ENCODE data around the gene KLHL10. TPM values are rescaled to one million over a fixed set of nuclear protein-coding genes. Genes with fewer than 3 reads are reported as not detected.

Gene KLHL10

DNA sequence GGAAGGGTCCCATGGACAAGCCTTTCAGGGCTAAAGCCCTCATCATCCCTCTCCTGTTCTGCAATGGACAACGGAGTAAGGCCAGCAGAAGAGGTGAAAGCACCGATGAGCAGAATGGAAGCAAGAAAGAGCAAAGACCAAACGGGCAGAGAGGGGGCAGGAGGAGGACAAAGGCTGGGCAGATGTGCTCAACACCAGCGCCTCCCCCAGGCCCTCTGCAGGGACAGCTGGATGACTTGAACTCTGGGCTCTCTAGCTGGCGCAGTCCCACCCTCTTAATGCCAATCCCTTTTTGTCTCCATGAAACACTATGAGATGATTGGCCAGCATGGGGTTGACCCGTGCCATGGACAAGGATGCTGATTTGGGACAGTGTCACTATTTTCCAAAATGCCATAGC, 59.1 kb downstream of the KLHL10 start:
- H3K18ac ChIP-seq (ENCODE audit: low read length), result no peak overlapping the region
- H3K4me2 ChIP-seq (ENCODE audit: low read length), result no peak overlapping the region
- H3K27me3 ChIP-seq (ENCODE audit: insufficient read depth, low read length, poor library complexity), result no peaks in the 10 kb centered on the region
- WGBS (ENCODE audit: extremely low coverage, insufficient coverage, low lambda C conversion rate), result no CpG with 5 or more reads among the region's 6 CpGs
- DNase-seq, result no peak
- no peak overlapping the region for H3K4me3 ChIP-seq (ENCODE audit: low read length)
- H3K23ac ChIP-seq (ENCODE audit: low read length), result no peak overlapping the region
- no peak overlapping the region for H2BK120ac ChIP-seq (ENCODE audit: low read depth, low read length)
- no peak overlapping the region for H3K27ac ChIP-seq (ENCODE audit: low read depth, low read length)
- no peak overlapping the region for H3K56ac ChIP-seq (ENCODE audit: low read length)
- no peak overlapping the region for H2AK5ac ChIP-seq (ENCODE audit: low read length)
- H2BK5ac ChIP-seq (ENCODE audit: low read length), result no peak overlapping the region
- no peaks in the 10 kb centered on the region for H3K79me2 ChIP-seq (ENCODE audit: control insufficient read depth, insufficient read depth, low read length)
- no peak overlapping the region for H4K8ac ChIP-seq (ENCODE audit: low read depth, low read length)
- peaks cover 39% of the 10 kb centered on the region for H3K36me3 ChIP-seq (ENCODE audit: control insufficient read depth, insufficient read depth, low read length)
- H3K4ac ChIP-seq (ENCODE audit: low read depth, low read length), result no peak overlapping the region
- no peak overlapping the region for H3K9ac ChIP-seq (ENCODE audit: low read length)
- no peak overlapping the region for H4K5ac ChIP-seq (ENCODE audit: low read length)
- peaks cover 20% of the 10 kb centered on the region for H3K79me1 ChIP-seq (ENCODE audit: low read length)
- H3K4me1 ChIP-seq (ENCODE audit: control insufficient read depth, low read depth, low read length), result no peaks in the 10 kb centered on the region
- H2BK15ac ChIP-seq (replicated peaks; ENCODE audit: low read depth), result no peak overlapping the region

Small RNA genes lying within 50 kb of the gene (small RNA-seq; reads per million reads assigned to genes)
- not detected for gene AC125257.2 (ENCODE audit: insufficient read depth)
